Measurements from ENCODE around the gene WASHC2A.
"Not testable (repeated sequence)": the region's sequence is repeated elsewhere in the genome, so short reads cannot be mapped to it uniquely, and the experiment has no call there.

The WASHC2A gene

DNA sequence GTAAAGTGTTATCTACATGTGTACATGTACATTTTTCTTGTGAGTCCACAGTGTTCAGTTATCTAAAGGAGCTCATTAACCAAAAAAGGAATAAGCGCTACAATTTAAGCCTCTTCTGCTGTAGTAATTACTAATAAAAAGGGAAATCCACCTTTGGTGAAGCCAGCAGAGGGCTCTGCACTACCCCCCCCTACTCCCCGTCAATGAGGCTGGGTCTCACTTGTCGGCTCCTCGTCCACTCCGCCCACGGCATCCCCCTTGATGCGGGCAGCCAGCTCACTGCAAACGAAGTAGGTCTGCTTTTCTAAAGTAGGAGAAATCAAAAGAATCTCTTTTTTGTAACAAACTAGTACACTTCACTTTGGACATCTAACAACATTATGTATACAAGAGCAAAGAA is 4.7 kb upstream of the WASHC2A start:
- H3K9me3 Mint-ChIP-seq: no peaks in the 10 kb centered on the region
- H3K4me1 Mint-ChIP-seq: no peaks in the 10 kb centered on the region

DNA sequence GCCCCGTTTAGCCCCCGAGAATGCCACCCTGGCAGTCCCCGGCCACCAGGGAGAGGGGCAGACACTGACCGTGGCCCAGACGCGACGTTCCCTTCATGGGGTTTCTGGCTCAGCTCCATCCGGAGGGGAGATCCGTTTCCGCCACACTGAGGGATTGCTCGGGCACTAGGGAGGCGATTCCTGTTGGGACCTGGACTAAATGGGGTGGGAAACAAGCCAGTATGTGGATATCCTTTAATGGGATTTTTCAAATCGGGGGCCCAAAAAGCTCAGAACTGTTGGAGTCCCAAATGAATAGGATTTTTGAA is 552 bp downstream of the WASHC2A start:
- not testable (repeated sequence) for H3K36me3 Mint-ChIP-seq (ENCODE audit: low read depth); H3K9me3 Mint-ChIP-seq; H3K4me1 Mint-ChIP-seq; H3K27me3 Mint-ChIP-seq (ENCODE audit: low read depth); H3K27ac Mint-ChIP-seq
- peak overlapping the region; percentile 79 to 85 (median 79) for H3K4me3 Mint-ChIP-seq

More for the DNA sequence above, 4.7 kb upstream of the WASHC2A start:
- peaks cover 30% of the 10 kb centered on the region for H3K27me3 Mint-ChIP-seq (ENCODE audit: low read depth)
- TF ChIP-seq, protein P1, sequence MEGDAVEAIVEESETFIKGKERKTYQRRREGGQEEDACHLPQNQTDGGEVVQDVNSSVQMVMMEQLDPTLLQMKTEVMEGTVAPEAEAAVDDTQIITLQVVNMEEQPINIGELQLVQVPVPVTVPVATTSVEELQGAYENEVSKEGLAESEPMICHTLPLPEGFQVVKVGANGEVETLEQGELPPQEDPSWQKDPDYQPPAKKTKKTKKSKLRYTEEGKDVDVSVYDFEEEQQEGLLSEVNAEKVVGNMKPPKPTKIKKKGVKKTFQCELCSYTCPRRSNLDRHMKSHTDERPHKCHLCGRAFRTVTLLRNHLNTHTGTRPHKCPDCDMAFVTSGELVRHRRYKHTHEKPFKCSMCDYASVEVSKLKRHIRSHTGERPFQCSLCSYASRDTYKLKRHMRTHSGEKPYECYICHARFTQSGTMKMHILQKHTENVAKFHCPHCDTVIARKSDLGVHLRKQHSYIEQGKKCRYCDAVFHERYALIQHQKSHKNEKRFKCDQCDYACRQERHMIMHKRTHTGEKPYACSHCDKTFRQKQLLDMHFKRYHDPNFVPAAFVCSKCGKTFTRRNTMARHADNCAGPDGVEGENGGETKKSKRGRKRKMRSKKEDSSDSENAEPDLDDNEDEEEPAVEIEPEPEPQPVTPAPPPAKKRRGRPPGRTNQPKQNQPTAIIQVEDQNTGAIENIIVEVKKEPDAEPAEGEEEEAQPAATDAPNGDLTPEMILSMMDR (IDR thresholded peaks at IDR 0.05; ENCODE audit: unreplicated experiment in 3 of 3): no peak
- H3K4me3 Mint-ChIP-seq: no peak overlapping the region
- no peaks in the 10 kb centered on the region for H3K36me3 Mint-ChIP-seq (ENCODE audit: low read depth)
- H3K27ac Mint-ChIP-seq: no peak overlapping the region

DNA sequence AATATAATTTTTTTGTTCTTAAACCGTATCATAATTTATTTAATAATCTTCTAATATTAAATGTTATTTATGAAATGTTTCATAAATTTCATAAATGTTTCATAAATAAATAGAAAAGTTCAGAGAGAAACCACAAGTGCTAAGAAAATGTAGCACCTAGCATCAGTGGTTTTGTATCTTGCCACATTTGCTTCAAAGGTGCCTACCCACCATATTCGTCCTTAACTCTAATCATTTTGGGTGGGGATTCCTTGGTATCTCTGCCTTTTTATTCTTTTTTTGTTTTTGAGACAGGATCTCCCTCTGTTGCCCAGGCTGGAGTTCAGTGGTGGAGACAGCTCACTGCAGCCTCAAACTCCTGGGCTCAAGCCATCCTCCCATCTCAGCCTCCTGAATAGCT is 7.4 kb downstream of the WASHC2A start:
- H3K36me3 Mint-ChIP-seq (ENCODE audit: low read depth); H3K27ac Mint-ChIP-seq; H3K4me3 Mint-ChIP-seq; H3K27me3 Mint-ChIP-seq (ENCODE audit: low read depth); H3K4me1 Mint-ChIP-seq; H3K9me3 Mint-ChIP-seq: not testable (repeated sequence)

DNA sequence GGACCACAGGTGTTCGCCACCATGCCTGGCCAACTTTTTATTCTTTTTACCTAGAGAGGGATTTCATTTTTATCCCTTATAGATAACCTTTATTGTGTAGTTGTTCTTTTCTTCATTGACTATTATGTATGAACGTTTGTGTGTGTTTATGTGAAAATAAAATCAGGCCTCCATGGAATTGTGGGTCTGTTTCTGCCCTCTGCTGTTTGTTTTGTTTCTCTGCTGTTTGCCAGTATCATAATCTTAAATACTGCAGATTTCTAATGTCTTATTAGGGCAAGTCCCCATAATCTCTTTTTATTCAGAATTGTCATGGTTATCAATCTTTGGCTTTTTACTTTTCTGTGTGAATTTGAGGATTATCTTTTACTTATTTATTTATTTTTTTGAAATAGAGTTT is 7.8 kb downstream of the WASHC2A start:
- H3K27ac Mint-ChIP-seq; H3K36me3 Mint-ChIP-seq (ENCODE audit: low read depth); H3K4me1 Mint-ChIP-seq; H3K27me3 Mint-ChIP-seq (ENCODE audit: low read depth); H3K4me3 Mint-ChIP-seq; H3K9me3 Mint-ChIP-seq: not testable (repeated sequence)
- TF ChIP-seq, protein P1 (IDR thresholded peaks at IDR 0.05; ENCODE audit: unreplicated experiment in 3 of 3): peak in 1 of 3 experiments; percentile 12

DNA sequence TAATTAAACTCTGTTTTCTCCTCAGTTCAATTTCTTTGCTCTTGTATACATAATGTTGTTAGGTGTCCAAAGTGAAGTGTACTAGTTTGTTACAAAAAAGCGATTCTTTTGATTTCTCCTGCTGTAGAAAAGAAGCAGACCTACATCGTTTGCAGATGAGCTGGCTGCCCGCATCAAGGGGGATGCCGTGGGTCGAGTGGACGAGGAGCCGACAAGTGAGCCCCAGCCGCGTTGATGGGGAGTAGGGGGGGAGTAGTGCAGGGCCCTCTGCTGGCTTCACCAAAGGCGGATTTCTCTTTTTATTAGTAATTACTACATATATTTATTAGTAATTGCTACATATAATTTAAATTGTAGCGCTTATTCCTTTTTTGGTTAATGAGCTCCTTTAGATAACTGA is 23.6 kb downstream of the WASHC2A start:
- not testable (repeated sequence) for H3K4me3 Mint-ChIP-seq; H3K9me3 Mint-ChIP-seq; H3K27ac Mint-ChIP-seq; H3K4me1 Mint-ChIP-seq; H3K27me3 Mint-ChIP-seq (ENCODE audit: low read depth); H3K36me3 Mint-ChIP-seq (ENCODE audit: low read depth)

DNA sequence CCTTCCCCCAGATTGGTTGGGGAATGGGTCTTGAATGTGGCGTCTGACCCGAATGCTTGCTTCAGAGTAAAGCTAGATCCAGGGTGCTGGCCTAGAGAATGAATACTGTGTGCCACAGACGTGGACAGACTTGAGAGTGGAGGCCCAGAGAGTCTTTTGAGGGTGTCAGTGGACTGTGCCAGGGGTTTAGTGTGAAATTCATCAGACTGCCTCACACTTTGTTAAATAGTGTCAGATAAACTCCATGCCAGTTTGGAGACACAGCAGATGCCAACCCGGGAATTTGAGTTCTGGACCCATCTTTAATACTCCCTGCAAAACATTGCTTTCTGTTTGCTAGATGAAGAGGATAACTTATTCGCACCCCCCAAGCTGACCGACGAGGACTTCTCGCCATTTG is 25.2 kb downstream of the WASHC2A start:
- H3K4me3 Mint-ChIP-seq; H3K9me3 Mint-ChIP-seq; H3K36me3 Mint-ChIP-seq (ENCODE audit: low read depth); H3K27me3 Mint-ChIP-seq (ENCODE audit: low read depth); H3K27ac Mint-ChIP-seq; H3K4me1 Mint-ChIP-seq: not testable (repeated sequence)

DNA sequence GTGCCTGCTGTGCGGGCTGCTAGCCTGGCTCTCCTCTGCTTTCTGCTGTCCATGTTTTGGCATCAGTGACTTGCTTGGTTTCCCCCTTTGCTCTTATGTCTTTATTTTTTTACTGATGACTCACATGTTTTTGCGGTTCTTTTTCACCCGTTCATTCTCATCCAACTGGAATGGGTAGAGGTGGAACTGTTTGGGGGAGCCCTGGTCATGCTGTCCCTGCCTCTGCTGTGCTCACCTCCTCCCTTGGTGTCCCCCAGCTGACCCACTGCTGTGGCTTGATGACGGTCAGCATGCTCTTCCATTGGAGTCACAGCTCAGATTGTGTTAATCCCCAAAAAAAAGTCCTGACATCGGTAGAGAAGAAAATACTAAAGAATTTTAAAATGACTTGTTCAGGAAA is 26.9 kb downstream of the WASHC2A start:
- not testable (repeated sequence) for H3K36me3 Mint-ChIP-seq (ENCODE audit: low read depth); H3K4me3 Mint-ChIP-seq; H3K27me3 Mint-ChIP-seq (ENCODE audit: low read depth); H3K9me3 Mint-ChIP-seq; H3K4me1 Mint-ChIP-seq; H3K27ac Mint-ChIP-seq

DNA sequence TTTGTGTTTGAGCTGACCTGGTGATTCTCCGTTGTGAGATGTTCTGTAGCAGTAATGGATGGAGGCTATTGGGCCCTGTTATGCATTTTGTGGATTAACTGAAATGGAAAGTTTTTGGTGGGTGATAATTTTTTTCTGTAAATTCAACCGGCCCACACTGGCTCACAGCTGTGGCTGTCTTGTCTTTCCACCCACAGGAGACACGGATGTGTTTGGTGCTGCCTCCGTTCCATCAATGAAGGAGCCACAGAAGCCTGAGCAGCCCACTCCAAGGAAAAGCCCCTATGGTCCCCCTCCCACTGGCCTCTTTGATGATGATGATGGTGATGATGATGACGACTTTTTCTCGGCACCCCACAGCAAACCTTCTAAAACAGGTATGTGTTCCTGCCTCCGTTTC is 27.6 kb downstream of the WASHC2A start:
- not testable (repeated sequence) for H3K36me3 Mint-ChIP-seq (ENCODE audit: low read depth); H3K27me3 Mint-ChIP-seq (ENCODE audit: low read depth)

DNA sequence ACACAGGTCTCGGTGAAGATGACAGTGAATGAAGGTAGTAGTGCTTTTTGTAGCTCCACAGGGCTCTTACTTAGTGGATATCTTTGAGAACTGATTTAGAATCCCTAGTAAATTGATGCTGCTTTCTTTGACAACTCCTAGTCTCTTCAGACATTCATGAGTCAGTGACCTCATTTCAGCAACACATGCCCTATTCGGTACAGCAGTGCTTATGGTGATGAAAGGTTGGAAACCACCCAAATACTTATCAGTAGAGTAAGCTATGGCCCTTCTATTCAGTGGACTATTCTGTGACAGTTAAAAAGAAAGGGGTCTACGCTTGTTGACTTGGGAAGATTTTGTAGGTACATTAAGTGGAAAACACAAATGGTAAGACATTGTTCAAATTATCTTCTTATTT is 29.0 kb downstream of the WASHC2A start:
- not testable (repeated sequence) for H3K27me3 Mint-ChIP-seq (ENCODE audit: low read depth); H3K9me3 Mint-ChIP-seq; H3K4me3 Mint-ChIP-seq; H3K27ac Mint-ChIP-seq; H3K4me1 Mint-ChIP-seq
- H3K36me3 Mint-ChIP-seq (ENCODE audit: low read depth): peaks cover 13% of the 10 kb centered on the region

More for the DNA sequence above, 27.6 kb downstream of the WASHC2A start:
- not testable (repeated sequence) for H3K9me3 Mint-ChIP-seq, H3K27ac Mint-ChIP-seq, H3K4me1 Mint-ChIP-seq, H3K4me3 Mint-ChIP-seq

DNA sequence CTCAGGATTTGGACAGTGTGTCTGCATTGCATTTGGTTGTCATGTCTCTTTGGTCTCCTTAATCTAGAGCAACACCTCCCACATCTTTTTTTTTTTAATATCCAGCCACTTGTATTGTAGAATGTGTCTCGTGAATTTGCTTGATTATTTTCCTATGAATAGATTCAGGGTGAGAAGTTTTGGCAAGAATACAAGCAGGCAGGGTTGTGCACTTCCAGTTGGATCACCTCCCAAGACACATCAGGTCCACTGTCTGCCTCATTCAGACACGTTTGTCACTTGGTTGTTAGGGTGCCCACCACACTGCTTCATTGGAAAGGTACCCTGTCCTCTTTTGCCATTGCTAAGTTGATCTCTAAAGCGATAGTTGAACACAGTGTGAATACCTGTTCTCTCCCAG is 30.9 kb downstream of the WASHC2A start:
- H3K9me3 Mint-ChIP-seq; H3K27ac Mint-ChIP-seq; H3K4me1 Mint-ChIP-seq; H3K27me3 Mint-ChIP-seq (ENCODE audit: low read depth); H3K4me3 Mint-ChIP-seq: not testable (repeated sequence)
- H3K36me3 Mint-ChIP-seq (ENCODE audit: low read depth): peaks cover 13% of the 10 kb centered on the region

DNA sequence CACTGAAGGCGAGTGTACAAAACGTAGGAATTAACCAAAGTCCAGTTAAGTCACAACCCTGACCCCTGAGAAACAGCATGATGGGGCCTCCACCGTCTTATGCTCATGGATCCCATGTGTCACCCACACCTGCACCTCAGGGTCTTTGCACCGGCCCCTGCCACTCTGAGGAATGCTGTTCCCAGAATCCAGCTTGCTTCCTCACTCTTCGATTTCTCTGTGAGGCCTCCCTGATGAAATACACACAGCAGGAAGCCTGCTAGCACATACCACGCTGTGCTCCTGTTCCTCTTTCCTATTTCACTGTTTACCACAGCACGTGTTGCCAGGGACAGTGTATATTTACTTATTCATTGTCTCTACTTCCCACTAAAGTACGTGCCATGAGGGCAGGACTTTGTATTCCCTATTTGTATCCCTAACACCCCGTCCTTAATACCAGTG is 33.4 kb downstream of the WASHC2A start:
- H3K4me1 Mint-ChIP-seq; H3K27ac Mint-ChIP-seq; H3K9me3 Mint-ChIP-seq; H3K27me3 Mint-ChIP-seq (ENCODE audit: low read depth); H3K4me3 Mint-ChIP-seq: not testable (repeated sequence)
- H3K36me3 Mint-ChIP-seq (ENCODE audit: low read depth): peaks cover 13% of the 10 kb centered on the region

DNA sequence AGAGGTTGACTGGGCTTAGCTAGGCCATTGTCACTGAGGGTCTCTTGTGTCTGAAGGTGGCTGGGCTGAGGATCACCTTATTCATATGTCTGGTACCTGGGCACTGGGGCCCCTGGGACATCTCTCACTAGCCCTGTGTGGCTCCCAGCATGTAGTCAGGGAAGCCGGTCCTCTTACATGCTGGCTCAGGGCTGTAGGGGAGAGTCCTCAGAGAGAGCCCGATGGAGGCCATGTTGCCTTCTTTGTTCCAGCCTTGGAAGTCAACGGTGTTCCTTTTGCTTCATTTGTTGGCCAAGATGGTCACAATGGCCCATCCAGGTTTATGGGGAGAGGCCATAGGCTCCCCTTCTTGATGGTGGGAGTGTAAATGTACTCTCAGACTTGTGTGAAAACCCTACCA is 34.0 kb downstream of the WASHC2A start:
- H3K27me3 Mint-ChIP-seq (ENCODE audit: low read depth); H3K27ac Mint-ChIP-seq; H3K4me3 Mint-ChIP-seq; H3K9me3 Mint-ChIP-seq; H3K4me1 Mint-ChIP-seq: not testable (repeated sequence)
- peaks cover 13% of the 10 kb centered on the region for H3K36me3 Mint-ChIP-seq (ENCODE audit: low read depth)

DNA sequence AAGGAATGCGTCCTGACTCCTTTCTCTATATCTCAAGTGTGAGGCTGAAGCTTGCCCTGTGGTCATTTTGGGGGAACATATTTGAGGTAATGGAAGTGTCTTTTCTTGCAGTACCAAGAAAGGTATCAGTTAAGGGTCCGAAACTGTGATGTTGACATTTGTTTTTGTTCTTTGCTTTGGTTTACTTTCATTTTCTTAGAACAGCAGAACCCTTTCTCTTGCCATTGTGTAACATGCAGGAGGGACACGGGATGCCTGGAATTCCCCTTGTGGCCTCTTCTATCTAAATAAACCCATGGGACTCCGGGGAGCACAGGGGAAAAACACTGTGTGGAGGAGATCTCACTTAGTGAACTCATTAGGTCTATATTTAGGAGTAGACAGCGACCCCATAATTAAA is 34.5 kb downstream of the WASHC2A start:
- not testable (repeated sequence) for H3K4me1 Mint-ChIP-seq; H3K27me3 Mint-ChIP-seq (ENCODE audit: low read depth); H3K27ac Mint-ChIP-seq; H3K9me3 Mint-ChIP-seq; H3K4me3 Mint-ChIP-seq
- peaks cover 14% of the 10 kb centered on the region for H3K36me3 Mint-ChIP-seq (ENCODE audit: low read depth)

DNA sequence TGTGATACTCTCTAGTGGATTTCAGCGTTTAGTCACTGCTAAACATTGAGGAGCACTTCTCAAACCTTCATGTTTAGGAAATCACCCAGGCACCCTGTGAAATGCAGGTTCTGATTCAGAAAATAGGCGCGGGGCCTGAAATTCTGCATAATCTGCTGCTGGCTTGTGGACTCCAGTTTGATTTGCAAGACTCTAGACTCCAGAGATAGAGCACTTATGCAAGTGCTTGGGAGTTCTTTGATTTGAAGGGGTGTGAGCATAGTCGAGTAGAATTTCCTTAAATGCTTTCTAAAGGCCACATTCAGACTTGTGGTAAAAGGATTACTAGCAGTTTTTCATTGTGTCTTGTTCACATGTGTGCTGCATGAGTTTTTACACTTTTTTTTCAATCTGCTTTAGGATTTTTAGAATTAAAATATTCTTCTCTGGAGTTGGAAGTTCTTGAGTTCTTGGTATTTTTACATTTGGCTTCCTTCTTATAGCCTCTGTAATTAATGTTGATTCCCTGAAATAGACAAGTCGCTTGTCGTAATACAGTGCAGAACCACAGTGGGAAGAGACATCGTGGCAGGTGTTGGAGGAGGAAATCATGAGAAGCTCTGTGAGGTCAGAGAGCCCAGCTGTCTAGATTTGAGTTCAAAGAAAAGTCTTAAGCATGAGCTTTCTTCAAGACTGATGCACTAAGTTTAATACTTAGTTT is 41.4 kb downstream of the WASHC2A start:
- H3K4me1 Mint-ChIP-seq; H3K27me3 Mint-ChIP-seq (ENCODE audit: low read depth); H3K4me3 Mint-ChIP-seq; H3K9me3 Mint-ChIP-seq; H3K27ac Mint-ChIP-seq: not testable (repeated sequence)
- peaks cover 20% of the 10 kb centered on the region for H3K36me3 Mint-ChIP-seq (ENCODE audit: low read depth)

Measured in nephron (organoid).